Nephron (organoid): ENCODE data around the gene NUP155.
A peak's percentile ranks its signal among the peaks of the same experiment; 100 is the strongest.
"Not testable (repeated sequence)": the region's sequence is repeated elsewhere in the genome, so short reads cannot be mapped to it uniquely, and the experiment has no call there.

Source experiments
- H3K27ac Mint-ChIP-seq, 3 experiments: 2 replicates each; pipeline ENCODE4 v1.8.0; 2020; ENCODE audit warnings: mixed read lengths in 3 of 3, mild to moderate bottlenecking in 2 of 3, moderate library complexity in 1 of 3
- H3K27me3 Mint-ChIP-seq: 2 replicates; pipeline ENCODE4 v1.8.0; 2021; ENCODE audit warnings: low read depth, mild to moderate bottlenecking, moderate library complexity, mixed read lengths
- H3K36me3 Mint-ChIP-seq: 2 replicates; pipeline ENCODE4 v1.8.0; 2020; ENCODE audit warnings: low read depth, mixed read lengths
- H3K4me1 Mint-ChIP-seq: 2 replicates; pipeline ENCODE4 v1.8.0; 2020; ENCODE audit warnings: mixed read lengths
- H3K4me3 Mint-ChIP-seq, 3 experiments: 2 replicates each; pipeline ENCODE4 v1.8.0; 2020; ENCODE audit warnings: mild to moderate bottlenecking in 3 of 3, mixed read lengths in 3 of 3, moderate library complexity in 2 of 3
- H3K9me3 Mint-ChIP-seq: 2 replicates; pipeline ENCODE4 v1.8.0; 2020; ENCODE audit warnings: mixed read lengths
- CTCF ChIP-seq, 3 experiments: fragments of 200-600 bp; sonication (generic); IDR thresholded peaks; one replicate each; pipeline ENCODE4 v1.5.0; 2021; ENCODE audit warnings: antibody characterized with exemption in 3 of 3; ENCODE audit not compliant: unreplicated experiment in 3 of 3

Gene NUP155

DNA sequence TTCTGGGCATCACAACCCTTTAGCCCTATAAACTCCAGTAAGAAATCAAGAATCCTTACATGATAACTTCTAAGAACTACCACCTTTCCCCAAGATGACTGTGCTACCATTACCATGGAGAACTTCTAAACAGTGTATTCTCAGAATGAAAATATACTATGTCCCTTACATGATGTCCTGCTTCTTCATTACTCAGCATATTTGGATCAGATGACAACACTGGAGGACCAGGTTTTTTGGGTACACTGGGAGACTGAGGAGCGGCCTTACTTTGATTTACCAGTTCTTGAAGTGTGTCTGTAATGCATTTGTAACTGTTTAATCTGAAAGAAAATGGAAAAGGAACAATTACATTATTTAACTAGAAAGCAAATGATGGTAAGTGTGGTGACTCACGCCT is 66.0 kb downstream of the NUP155 start:
- Mint-ChIP-seq H3K4me1 (no peaks in the 10 kb centered on the region), H3K36me3 (peaks cover 52% of the 10 kb centered on the region), H3K27ac (no peak overlapping the region), H3K27me3 (no peaks in the 10 kb centered on the region), H3K4me3 (no peak overlapping the region), H3K9me3 (no peaks in the 10 kb centered on the region)
- no peak for TF ChIP-seq CTCF (IDR thresholded peaks at IDR 0.05; ENCODE audit: unreplicated experiment in 3 of 3)

DNA sequence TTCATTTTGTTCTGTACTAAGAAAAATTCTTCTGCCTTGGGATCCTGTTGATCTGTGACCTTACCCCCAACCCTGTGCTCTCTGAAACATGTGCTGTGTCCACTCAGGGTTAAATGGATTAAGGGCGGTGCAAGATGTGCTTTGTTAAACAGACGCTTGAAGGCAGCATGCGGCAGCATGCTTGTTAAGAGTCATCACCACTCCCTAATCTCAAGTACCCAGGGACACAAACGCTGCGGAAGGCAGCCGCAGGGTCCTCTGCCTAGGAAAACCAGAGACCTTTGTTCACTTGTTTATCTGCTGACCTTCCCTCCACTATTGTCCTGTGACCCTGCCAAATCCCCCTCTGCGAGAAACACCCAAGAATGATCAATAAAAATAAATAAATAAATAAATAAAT is 74.6 kb downstream of the NUP155 start:
- H3K4me3 Mint-ChIP-seq, H3K4me1 Mint-ChIP-seq, H3K9me3 Mint-ChIP-seq, H3K27me3 Mint-ChIP-seq, H3K27ac Mint-ChIP-seq: not testable (repeated sequence)
- peaks cover 72% of the 10 kb centered on the region for H3K36me3 Mint-ChIP-seq

DNA sequence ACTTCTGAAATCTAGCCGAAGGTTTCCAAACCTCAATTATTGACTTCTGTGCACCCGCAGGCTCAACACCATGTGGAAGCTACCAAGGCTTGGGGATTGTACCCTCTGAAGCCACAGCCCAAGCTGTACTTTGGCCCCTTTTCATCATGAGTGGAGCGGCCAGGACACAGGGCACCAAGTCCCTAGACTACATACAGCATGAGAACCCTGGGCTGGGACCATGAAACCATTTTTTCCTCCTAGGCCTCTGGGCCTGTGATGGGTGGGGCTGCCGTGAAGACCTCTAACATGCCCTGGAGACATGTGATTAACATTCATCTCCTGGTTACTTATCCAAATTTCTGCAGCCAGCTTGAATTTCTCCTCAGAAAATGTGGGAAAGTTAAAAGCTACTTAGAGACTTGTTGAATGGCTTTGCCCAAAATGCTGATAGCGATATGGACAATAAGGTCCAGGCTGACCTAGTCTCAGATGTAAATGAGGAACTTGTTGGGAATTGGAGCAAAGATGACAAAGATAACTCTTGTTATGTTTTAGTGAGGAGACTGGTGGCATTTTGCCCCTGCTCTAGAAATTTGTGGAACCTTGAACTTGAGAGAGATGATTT is 87.6 kb downstream of the NUP155 start:
- Mint-ChIP-seq H3K4me3 (no peak overlapping the region), H3K9me3 (peaks cover 45% of the 10 kb centered on the region), H3K27ac (no peak overlapping the region), H3K4me1 (no peaks in the 10 kb centered on the region), H3K27me3 (no peaks in the 10 kb centered on the region), H3K36me3 (peaks cover 26% of the 10 kb centered on the region)
- no peak for TF ChIP-seq CTCF (IDR thresholded peaks at IDR 0.05; ENCODE audit: unreplicated experiment in 3 of 3)

DNA sequence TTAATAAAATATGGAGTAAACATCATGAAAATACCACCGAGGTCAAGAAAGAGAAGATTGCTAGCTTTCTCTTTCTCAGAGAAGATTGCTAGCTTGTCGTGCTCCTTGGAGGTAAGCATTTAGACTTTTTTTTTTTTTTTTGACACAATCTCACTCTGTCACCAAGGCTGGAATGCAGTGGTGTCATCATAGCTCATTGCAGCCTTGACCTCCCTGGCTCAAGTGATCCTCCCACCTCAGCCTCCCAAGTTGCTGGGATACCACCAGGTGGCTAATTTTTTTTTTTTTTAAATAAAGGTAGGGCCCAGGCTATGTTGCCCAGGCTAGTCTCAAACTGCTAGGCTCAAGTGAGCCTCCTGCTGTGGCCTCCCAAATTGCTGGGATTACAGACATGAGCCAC is 95.4 kb downstream of the NUP155 start:
- TF ChIP-seq CTCF (IDR thresholded peaks at IDR 0.05; ENCODE audit: unreplicated experiment in 3 of 3) = no peak
- Mint-ChIP-seq H3K27ac (no peak overlapping the region), H3K4me1 (peaks cover 4% of the 10 kb centered on the region), H3K36me3 (peaks cover 3% of the 10 kb centered on the region), H3K9me3 (peaks cover 23% of the 10 kb centered on the region), H3K27me3 (no peaks in the 10 kb centered on the region), H3K4me3 (no peak overlapping the region)

DNA sequence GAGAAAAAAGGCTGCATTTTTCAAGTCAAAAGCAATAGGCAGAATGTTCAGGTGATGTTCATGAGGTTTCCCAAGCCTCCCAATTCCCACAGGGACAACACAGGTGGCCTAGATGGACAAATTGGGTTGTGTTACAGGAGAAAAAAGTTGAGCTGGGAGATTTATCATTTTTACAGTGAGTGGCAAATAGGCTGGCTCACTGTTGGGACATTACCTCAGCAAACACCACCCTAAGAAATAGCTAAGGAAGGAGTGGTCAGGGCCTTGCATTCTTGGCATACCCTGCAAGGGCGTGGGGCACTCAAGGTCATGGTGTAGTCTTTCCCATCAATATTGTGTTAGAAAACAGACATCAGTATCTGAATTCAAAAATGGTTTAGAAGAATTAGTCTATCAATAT is 98.4 kb downstream of the NUP155 start:
- Mint-ChIP-seq H3K27ac (peak overlapping the region in 2 of 3 experiments; percentile 43 to 81), H3K9me3 (peaks cover 19% of the 10 kb centered on the region), H3K36me3 (no peaks in the 10 kb centered on the region), H3K4me1 (peaks cover 4% of the 10 kb centered on the region), H3K27me3 (no peaks in the 10 kb centered on the region), H3K4me3 (no peak overlapping the region)
- TF ChIP-seq CTCF (IDR thresholded peaks at IDR 0.05; ENCODE audit: unreplicated experiment in 3 of 3) = no peak

DNA sequence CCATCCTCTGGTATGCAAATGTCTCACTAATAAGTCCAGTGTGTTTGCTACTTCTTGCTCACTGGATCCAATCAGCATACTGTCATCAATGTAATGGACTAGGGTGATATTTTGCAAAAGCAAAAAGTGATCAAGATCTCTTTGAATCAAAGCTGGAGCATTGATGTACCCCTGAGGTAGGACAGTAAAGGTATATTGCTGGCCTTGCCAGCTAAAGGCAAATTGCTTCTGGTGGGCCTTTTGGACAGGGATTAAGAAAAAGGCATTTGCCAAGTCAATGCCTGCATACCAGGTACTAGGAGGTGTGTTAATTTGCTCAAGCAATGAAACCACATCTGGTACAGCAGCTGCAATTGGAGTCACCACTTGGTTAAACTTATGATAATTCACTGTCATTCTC is 102.8 kb downstream of the NUP155 start:
- not testable (repeated sequence) for H3K4me3 Mint-ChIP-seq, H3K36me3 Mint-ChIP-seq, H3K27ac Mint-ChIP-seq, H3K27me3 Mint-ChIP-seq, H3K4me1 Mint-ChIP-seq
- H3K9me3 Mint-ChIP-seq = peaks cover 33% of the 10 kb centered on the region

- H3K4me1 Mint-ChIP-seq = no peaks in the 10 kb centered on the region
- H3K27me3 Mint-ChIP-seq = peaks cover 6% of the 10 kb centered on the region
- H3K9me3 Mint-ChIP-seq = peaks cover 16% of the 10 kb centered on the region
- H3K4me3 Mint-ChIP-seq = no peak overlapping the region
- H3K36me3 Mint-ChIP-seq = peaks cover 8% of the 10 kb centered on the region
- H3K27ac Mint-ChIP-seq = no peak overlapping the region
- no peak for TF ChIP-seq CTCF (IDR thresholded peaks at IDR 0.05; ENCODE audit: unreplicated experiment in 3 of 3)
These were observed 115.0 kb downstream of the NUP155 start for GRCh38 chr5:37255774-37256358.
